GM12878 (cell line): ENCODE data around the gene ZNF619. TPM values are rescaled to one million over a fixed set of nuclear protein-coding genes. Genes with fewer than 3 reads are reported as not detected.

Experiments used
- ATAC-seq: fragments of 200-7000 bp; cut with Tn5 transposase; 3 replicates; pipeline ENCODE4 v1.9.1; 2020; ENCODE audit warnings: mild to moderate bottlenecking, moderate library complexity
- BruUV-seq: library from RNA; stranded (reverse); fragments of 400-500 nt; replicated peaks from 2 replicates; lab custom pipeline; 2021; lab: Mats Ljungman, UMichigan
- CTCF ChIA-PET: fragments of 300-600 bp; sonication (Branson Sonifier 250); formaldehyde crosslinking; extraction: SDS; loops from one replicate; lab custom pipeline; 2021; ENCODE audit warnings: inconsistent platforms; lab: Yijun Ruan, JAX
- POLR2A ChIA-PET: fragments of 350-600 bp; formaldehyde crosslinking; extraction: SDS; loops from one replicate; lab custom pipeline; 2021; ENCODE audit warnings: inconsistent platforms; lab: Charles Lee
- RAD21 ChIA-PET: fragments of 300-600 bp; sonication (Branson Sonifier 250); formaldehyde crosslinking; loops from one replicate; lab custom pipeline; 2023; ENCODE audit warnings: antibody characterized with exemption; ENCODE audit not compliant: unreplicated experiment; lab: Charles Lee
- SMC1A ChIA-PET: fragments of 300-600 bp; sonication (Branson Sonifier 250); formaldehyde crosslinking; loops from one replicate; lab custom pipeline; 2023; ENCODE audit not compliant: unreplicated experiment, uncharacterized antibody; lab: Charles Lee
- DNase-seq: peaks from one replicate; pipeline ENCODE4 v3.0.0-alpha.2; 2011; ENCODE audit warnings: low read depth, low spot score
- FAIRE-seq: peaks from 3 replicates; lab custom pipeline; 2011; peaks lifted over from hg19 to GRCh38; lab: Jason Lieb, UNC
- H2AFZ ChIP-seq: 2 replicates; pipeline ENCODE4 v1.6.0; 2011; ENCODE audit warnings: low read depth, low read length, control low read depth; ENCODE audit not compliant: control insufficient read depth
- H3K27ac ChIP-seq: 2 replicates; pipeline ENCODE4 v1.5.1; 2011; ENCODE audit warnings: control low read depth; ENCODE audit not compliant: control insufficient read depth, insufficient read depth
- H3K27me3 ChIP-seq, 2 experiments: replicated peaks in 1 of 2; 2 replicates each; pipeline versions ENCODE4 v1.6.0 to v1.6.1; 2011; ENCODE audit warnings: low read length in 1 of 2; ENCODE audit not compliant: control insufficient read depth in 2 of 2, insufficient read depth in 2 of 2
- H3K36me3 ChIP-seq, 2 experiments: 2 replicates each; pipeline ENCODE4 v1.5.1; 2011; ENCODE audit warnings: low read length in 1 of 2; ENCODE audit not compliant: control insufficient read depth in 2 of 2, insufficient read depth in 2 of 2
- H3K4me1 ChIP-seq: 2 replicates; pipeline ENCODE4 v1.6.1; 2011; ENCODE audit warnings: mild to moderate bottlenecking, low read length, moderate library complexity, mixed read lengths; ENCODE audit not compliant: control insufficient read depth, insufficient read depth
- H3K4me2 ChIP-seq: 2 replicates; pipeline ENCODE4 v1.6.0; 2011; ENCODE audit warnings: control low read depth; ENCODE audit not compliant: control insufficient read depth, insufficient read depth
- H3K4me3 ChIP-seq: fragments of 200-600 bp; sonication (generic); 2 replicates; pipeline ENCODE4 v1.5.1; 2016
- H3K79me2 ChIP-seq: 2 replicates; pipeline ENCODE4 v1.6.0; 2011; ENCODE audit warnings: low read length; ENCODE audit not compliant: control insufficient read depth, insufficient read depth
- H3K9ac ChIP-seq: 2 replicates; pipeline ENCODE4 v1.8.0; 2011; ENCODE audit warnings: low read length, control low read depth, mixed read lengths; ENCODE audit not compliant: control insufficient read depth, insufficient read depth
- H3K9me3 ChIP-seq: replicated peaks from 3 replicates; pipeline ENCODE4 v1.5.1; 2011; ENCODE audit warnings: mild to moderate bottlenecking, low read length; ENCODE audit not compliant: control insufficient read depth, insufficient read depth
- H4K20me1 ChIP-seq: 2 replicates; pipeline ENCODE4 v1.6.0; 2011; ENCODE audit not compliant: control insufficient read depth, insufficient read depth
- BCL11A ChIP-seq: IDR thresholded peaks from 2 replicates; pipeline ENCODE4 v1.6.1; 2011; ENCODE audit warnings: low read depth, low read length
- CHD1 ChIP-seq: IDR thresholded peaks from 2 replicates; pipeline ENCODE4 v1.6.1; 2012; ENCODE audit warnings: low read depth, low read length, improper control_type of control experiment
- EP300 ChIP-seq, 2 experiments: fragments of 150-350 bp in 1 of 2; IDR thresholded peaks; 2 replicates each; pipeline ENCODE4 v1.6.1; 2011 to 2012; ENCODE audit warnings: low read depth in 2 of 2, low read length in 2 of 2, borderline replicate concordance in 1 of 2, improper control_type of control experiment in 1 of 2, inconsistent platforms in 1 of 2; ENCODE audit not compliant: control insufficient read depth in 1 of 2
- FOXM1 ChIP-seq: IDR thresholded peaks from 2 replicates; pipeline ENCODE4 v1.6.1; 2012; ENCODE audit warnings: low read depth, mild to moderate bottlenecking, inconsistent platforms, low read length, moderate library complexity
- IKZF1 ChIP-seq: fragments of 450-650 bp; conservative IDR thresholded peaks from 2 replicates; pipeline ENCODE4 v1.6.1; 2017; ENCODE audit warnings: antibody characterized with exemption, mild to moderate bottlenecking
- IRF3 ChIP-seq: fragments of 450-650 bp; IDR thresholded peaks from 2 replicates; pipeline ENCODE4 v1.6.1; 2014; ENCODE audit warnings: mild to moderate bottlenecking
- IRF4 ChIP-seq: IDR thresholded peaks from 2 replicates; pipeline ENCODE4 v1.6.1; 2011; ENCODE audit warnings: low read depth, low read length
- MEF2B ChIP-seq: fragments of 450-650 bp; IDR thresholded peaks from 2 replicates; pipeline ENCODE4 v1.6.1; 2018; ENCODE audit warnings: mild to moderate bottlenecking, moderate library complexity; ENCODE audit not compliant: partially characterized antibody, poor library complexity, severe bottlenecking
- MTA2 ChIP-seq: fragments of 450-650 bp; IDR thresholded peaks from 2 replicates; pipeline ENCODE4 v1.6.1; 2016; ENCODE audit warnings: low read depth, mild to moderate bottlenecking, moderate library complexity
- MTA3 ChIP-seq: IDR thresholded peaks from 2 replicates; pipeline ENCODE4 v1.6.1; 2012; ENCODE audit warnings: low read length, inconsistent platforms, borderline replicate concordance
- MXI1 ChIP-seq: fragments of 150-350 bp; IDR thresholded peaks from 2 replicates; pipeline ENCODE4 v1.6.1; 2011; ENCODE audit warnings: low read depth, mild to moderate bottlenecking, inconsistent platforms, low read length, improper control_type of control experiment
- POLR2AphosphoS2 ChIP-seq: IDR thresholded peaks from 2 replicates; pipeline ENCODE4 v1.6.1; 2011; ENCODE audit warnings: low read depth, mild to moderate bottlenecking, low read length, improper control_type of control experiment, moderate library complexity
- POLR2AphosphoS5 ChIP-seq: IDR thresholded peaks from 2 replicates; pipeline ENCODE4 v1.6.1; 2011; ENCODE audit warnings: mild to moderate bottlenecking, low read length, inconsistent platforms
- RCOR1 ChIP-seq: conservative IDR thresholded peaks from 2 replicates; pipeline ENCODE4 v1.6.1; 2012; ENCODE audit warnings: low read depth, low read length, improper control_type of control experiment
- SMAD5 ChIP-seq: IDR thresholded peaks from 2 replicates; pipeline ENCODE4 v1.6.1; 2016; ENCODE audit warnings: antibody characterized with exemption, low read depth
- SRF ChIP-seq, 2 experiments: IDR thresholded peaks; 2 replicates each; pipeline ENCODE4 v1.6.1; 2011; ENCODE audit warnings: low read depth in 2 of 2, low read length in 2 of 2, mild to moderate bottlenecking in 1 of 2, moderate library complexity in 1 of 2
- ZNF217 ChIP-seq: fragments of 450-650 bp; IDR thresholded peaks from 2 replicates; pipeline ENCODE4 v1.6.1; 2017; ENCODE audit warnings: antibody characterized with exemption, mild to moderate bottlenecking
- WGBS: methylation state at CpG from one replicate; pipeline ENCODE4 v1.1.6; 2016; ENCODE audit warnings: low lambda C conversion rate; ENCODE audit not compliant: insufficient replicate concordance, insufficient coverage; ENCODE audit errors: missing lambda C conversion rate; 5-methylcytosine and 5-hydroxymethylcytosine counted together
- in situ Hi-C: fragments of 300-500 bp; cut with MboI; formaldehyde crosslinking; loops from 9 replicates; pipeline ENCODE4 v1.14.3; 2018; ENCODE audit warnings: mixed read lengths
- intact Hi-C: fragments of 100-400 bp; cut with micrococcal nuclease; formaldehyde crosslinking; loops from one replicate; pipeline ENCODE4 v1.14.2; 2022; ENCODE audit not compliant: unreplicated experiment
- polyA plus RNA-seq, 11 experiments: library from polyadenylated mRNA; depleted of rRNA in 4 of 11; unstranded in 6 of 11; stranded (reverse) in 5 of 11; fragments of >200 nt; fragmentation: Nextera tagmentation in 4 of 11; fragmentation: Illumina TruSeq in 1 of 11; extraction: Ambion mirVana in 4 of 11; extraction: Trizol in 1 of 11; gene quantifications; 1 replicate in 1 of 11; 2 replicates in 10 of 11; pipeline versions ENCODE4 v1.2.1 to v1.2.3, GENCODE V29; 2011 to 2016; ENCODE audit warnings: inconsistent platforms in 2 of 11, missing spikeins in 2 of 11, low read depth in 1 of 11
- total RNA-seq, 4 experiments: library from RNA; depleted of rRNA in 3 of 4; stranded (reverse); fragments of >200 nt in 3 of 4; fragmentation: Illumina TruSeq in 1 of 4; extraction: Trizol in 1 of 4; gene quantifications; 2 replicates each; pipeline versions ENCODE4 v1.2.1 to v1.2.3, GENCODE V29; 2013 to 2021

ZNF619 gene
- total and polyA plus RNA-seq, 10 of the 15 experiments (the other 5 are each of a cell fraction or from before 2014, with no cell fraction given) = 0.42 to 7.5 (median 3.7) TPM

GRCh38 chr3:40516201-40516600 lies 39.3 kb downstream of the ZNF619 start:
- Histone ChIP-seq H3K27me3 (no peaks in the 10 kb centered on the region), H4K20me1 (no peaks in the 10 kb centered on the region), H3K79me2 (no peaks in the 10 kb centered on the region), H3K9me3 (no peaks in the 10 kb centered on the region), H3K36me3 (no peaks in the 10 kb centered on the region), H3K4me1 (no peaks in the 10 kb centered on the region), H3K9ac (no peak overlapping the region), H3K4me3 (no peak overlapping the region), H3K4me2 (no peak overlapping the region), H2AFZ (no peak overlapping the region), H3K27ac (no peak overlapping the region)
- DNase-seq = no peak
- ChIA-PET RAD21 (no interaction called here), SMC1A (no interaction called here), CTCF (no interaction called here), POLR2A (no interaction called here)
- intact Hi-C loops = no loop called here
- ATAC-seq = no peak
- in situ Hi-C loops = no loop called here
- TF ChIP-seq BCL11A = no peak
- no peak for TF ChIP-seq CHD1
- TF ChIP-seq MTA2 = no peak
- no peak for TF ChIP-seq POLR2AphosphoS2
- TF ChIP-seq MXI1 = no peak
- TF ChIP-seq FOXM1 = no peak
- no peak for TF ChIP-seq MEF2B
- TF ChIP-seq IRF4 = no peak
- no peak for TF ChIP-seq ZNF217
- TF ChIP-seq SRF (IDR thresholded peaks at IDR 0.05; ENCODE audit: low read depth in 2 of 2, low read length in 2 of 2) = no peak
- no peak for TF ChIP-seq POLR2AphosphoS5
- no peak for TF ChIP-seq RCOR1
- no peak for TF ChIP-seq IKZF1
- TF ChIP-seq IRF3 = no peak
- no peak for TF ChIP-seq EP300 (IDR thresholded peaks at IDR 0.05; ENCODE audit: borderline replicate concordance in 1 of 2, control insufficient read depth in 1 of 2, low read depth in 2 of 2, low read length in 2 of 2)
- no peak for TF ChIP-seq SMAD5
- TF ChIP-seq MTA3 = no peak
- WGBS = 82% methylated on average over 5 of the region's 5 CpGs
- BruUV-seq = TSS peak; percentile 52
- no peak for FAIRE-seq
